Choroid plexus epithelial cell (primary cell): ENCODE measurements around the gene SPX.

Source experiments
- DNase-seq: peaks from one replicate; pipeline ENCODE4 v3.0.0-alpha.2; 2010; ENCODE audit warnings: low read depth
- H3K4me3 ChIP-seq: 2 replicates; pipeline ENCODE4 v1.5.1; 2011; ENCODE audit warnings: low read depth, mild to moderate bottlenecking, control low read depth, low read length, moderate library complexity
- TF ChIP-seq, protein P1 (sequence below): conservative IDR thresholded peaks from 2 replicates; pipeline ENCODE4 v1.5.1; 2011; ENCODE audit warnings: low read depth, mild to moderate bottlenecking, control low read depth, inconsistent platforms, low read length, moderate library complexity

The SPX gene

DNA sequence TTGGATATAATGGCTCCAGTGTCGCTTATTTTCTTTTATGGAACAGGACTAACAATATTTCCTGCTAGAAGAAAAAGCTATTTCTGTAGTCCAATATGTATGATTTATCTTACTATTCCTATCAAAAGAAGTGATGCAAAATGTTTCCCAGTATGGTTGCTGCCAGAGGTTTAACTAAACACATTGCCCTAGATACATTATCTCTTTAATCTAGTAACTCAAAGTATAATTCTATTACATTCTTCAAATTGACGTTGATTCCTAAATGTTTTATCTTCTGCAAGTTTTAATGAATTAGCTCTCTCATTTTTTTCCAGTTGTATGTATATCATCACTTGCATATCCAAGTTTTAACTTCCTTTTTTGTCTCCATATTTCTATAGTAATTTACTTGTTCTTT is 50.3 kb downstream of the SPX start:
- no peak for DNase-seq
- TF ChIP-seq, protein P1, sequence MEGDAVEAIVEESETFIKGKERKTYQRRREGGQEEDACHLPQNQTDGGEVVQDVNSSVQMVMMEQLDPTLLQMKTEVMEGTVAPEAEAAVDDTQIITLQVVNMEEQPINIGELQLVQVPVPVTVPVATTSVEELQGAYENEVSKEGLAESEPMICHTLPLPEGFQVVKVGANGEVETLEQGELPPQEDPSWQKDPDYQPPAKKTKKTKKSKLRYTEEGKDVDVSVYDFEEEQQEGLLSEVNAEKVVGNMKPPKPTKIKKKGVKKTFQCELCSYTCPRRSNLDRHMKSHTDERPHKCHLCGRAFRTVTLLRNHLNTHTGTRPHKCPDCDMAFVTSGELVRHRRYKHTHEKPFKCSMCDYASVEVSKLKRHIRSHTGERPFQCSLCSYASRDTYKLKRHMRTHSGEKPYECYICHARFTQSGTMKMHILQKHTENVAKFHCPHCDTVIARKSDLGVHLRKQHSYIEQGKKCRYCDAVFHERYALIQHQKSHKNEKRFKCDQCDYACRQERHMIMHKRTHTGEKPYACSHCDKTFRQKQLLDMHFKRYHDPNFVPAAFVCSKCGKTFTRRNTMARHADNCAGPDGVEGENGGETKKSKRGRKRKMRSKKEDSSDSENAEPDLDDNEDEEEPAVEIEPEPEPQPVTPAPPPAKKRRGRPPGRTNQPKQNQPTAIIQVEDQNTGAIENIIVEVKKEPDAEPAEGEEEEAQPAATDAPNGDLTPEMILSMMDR, result no peak
- H3K4me3 ChIP-seq, result no peak overlapping the region

- TF ChIP-seq, protein P1, result no peak
- H3K4me3 ChIP-seq, result no peak overlapping the region
- no peak for DNase-seq
Measured at GRCh38 chr12:21577516-21577915, 51.4 kb downstream of the SPX start.

GRCh38 chr12:21580748-21581516 is 54.8 kb downstream of the SPX start:
- TF ChIP-seq, protein P1, result no peak
- no peak overlapping the region for H3K4me3 ChIP-seq
- DNase-seq, result no peak
